Tibial artery (tissue), 4 donors: ENCODE data around the gene ZC3H12A.

Experiments used
- DNase-seq, 2 donors: peaks; one replicate each; pipeline ENCODE4 v3.0.0-alpha.2; 2019
- H3K27ac ChIP-seq, 2 donors: fragments of 200-600 bp; sonication (generic) in 1 of 2; 1 replicate in 1 of 2; 2 replicates in 1 of 2; pipeline ENCODE4 v1.5.1; 2018 to 2019; ENCODE audit warnings: mild to moderate bottlenecking in 1 of 2
- H3K27me3 ChIP-seq, 2 donors: fragments of 200-600 bp; sonication (generic) in 1 of 2; one replicate each; pipeline versions ENCODE4 v1.5.1 to v1.6.0; 2016 to 2019
- H3K36me3 ChIP-seq, 3 donors: fragments of 200-600 bp; sonication (generic) in 2 of 3; one replicate each; pipeline ENCODE4 v1.5.1; 2016 to 2019; ENCODE audit warnings: mild to moderate bottlenecking in 2 of 3
- H3K4me1 ChIP-seq, 4 donors: fragments of 200-600 bp; sonication (generic) in 2 of 4; 1 replicate in 3 of 4; 2 replicates in 1 of 4; pipeline ENCODE4 v1.5.1; 2016 to 2019
- H3K4me3 ChIP-seq, 2 donors: fragments of 200-600 bp; sonication (generic) in 1 of 2; 1 replicate in 1 of 2; 2 replicates in 1 of 2; pipeline ENCODE4 v1.5.1; 2018 to 2019; ENCODE audit warnings: mild to moderate bottlenecking in 2 of 2
- H3K9me3 ChIP-seq, 3 donors: fragments of 200-600 bp; sonication (generic) in 1 of 3; one replicate each; pipeline ENCODE4 v1.5.1; 2016 to 2019
- intact Hi-C: fragments of 100-400 bp; cut with DNase I; formaldehyde crosslinking; loops from one replicate; pipeline ENCODE4 v1.15.0; 2023; ENCODE audit warnings: low total_unique reads
- TF ChIP-seq, protein P1 (sequence below), 2 experiments: fragments of 200-600 bp in 1 of 2; fragments of 450-650 bp in 1 of 2; IDR thresholded peaks; one replicate each; pipeline ENCODE4 v1.5.1; 2017 to 2019; ENCODE audit warnings: antibody characterized with exemption in 2 of 2, mild to moderate bottlenecking in 1 of 2, moderate library complexity in 1 of 2

The ZC3H12A gene

DNA sequence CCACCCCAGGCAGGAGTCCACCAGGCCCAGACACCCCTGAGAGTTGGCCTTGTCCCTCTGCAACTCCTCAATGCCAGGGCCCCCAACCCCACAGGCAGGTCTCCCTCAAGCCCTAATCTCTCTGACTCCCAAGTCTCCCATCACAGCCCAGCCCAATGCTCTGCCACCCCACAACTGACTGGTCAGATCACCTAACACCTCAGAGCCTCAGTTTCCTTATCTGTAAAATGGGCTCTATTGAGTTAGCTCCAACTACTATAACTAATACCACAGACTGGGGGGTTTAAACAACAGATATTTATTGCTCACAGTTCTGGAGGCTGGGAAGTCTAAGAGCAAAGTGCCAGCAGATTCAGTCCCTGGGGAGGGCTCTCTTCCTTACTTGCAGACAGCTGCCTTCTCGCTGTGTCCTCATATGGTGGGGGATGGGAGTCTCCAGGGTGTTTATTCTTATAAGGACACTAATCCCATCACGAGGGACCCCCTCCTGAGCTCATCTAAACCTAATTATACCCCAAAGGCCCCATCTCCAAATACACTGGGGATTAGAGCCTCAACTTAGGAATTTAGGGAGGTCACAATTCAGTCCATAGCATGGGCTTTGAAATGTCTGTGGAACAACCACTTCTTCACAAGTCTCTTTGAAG is 34.9 kb upstream of the ZC3H12A start:
- intact Hi-C loops: loop anchor here (5.0 kb wide), 1 partner anchor 867 kb away; no protein-coding TSS in a partner anchor
- no peak for DNase-seq
- TF ChIP-seq, protein P1, sequence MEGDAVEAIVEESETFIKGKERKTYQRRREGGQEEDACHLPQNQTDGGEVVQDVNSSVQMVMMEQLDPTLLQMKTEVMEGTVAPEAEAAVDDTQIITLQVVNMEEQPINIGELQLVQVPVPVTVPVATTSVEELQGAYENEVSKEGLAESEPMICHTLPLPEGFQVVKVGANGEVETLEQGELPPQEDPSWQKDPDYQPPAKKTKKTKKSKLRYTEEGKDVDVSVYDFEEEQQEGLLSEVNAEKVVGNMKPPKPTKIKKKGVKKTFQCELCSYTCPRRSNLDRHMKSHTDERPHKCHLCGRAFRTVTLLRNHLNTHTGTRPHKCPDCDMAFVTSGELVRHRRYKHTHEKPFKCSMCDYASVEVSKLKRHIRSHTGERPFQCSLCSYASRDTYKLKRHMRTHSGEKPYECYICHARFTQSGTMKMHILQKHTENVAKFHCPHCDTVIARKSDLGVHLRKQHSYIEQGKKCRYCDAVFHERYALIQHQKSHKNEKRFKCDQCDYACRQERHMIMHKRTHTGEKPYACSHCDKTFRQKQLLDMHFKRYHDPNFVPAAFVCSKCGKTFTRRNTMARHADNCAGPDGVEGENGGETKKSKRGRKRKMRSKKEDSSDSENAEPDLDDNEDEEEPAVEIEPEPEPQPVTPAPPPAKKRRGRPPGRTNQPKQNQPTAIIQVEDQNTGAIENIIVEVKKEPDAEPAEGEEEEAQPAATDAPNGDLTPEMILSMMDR (IDR thresholded peaks at IDR 0.05): no peak
- Histone ChIP-seq H3K36me3 (no peaks in the 10 kb centered on the region), H3K4me1 (no peaks in the 10 kb centered on the region), H3K4me3 (no peak overlapping the region), H3K9me3 (no peaks in the 10 kb centered on the region), H3K27me3 (peaks cover 0 to 59% of the 10 kb centered on the region in 2 donors), H3K27ac (no peak overlapping the region)

DNA sequence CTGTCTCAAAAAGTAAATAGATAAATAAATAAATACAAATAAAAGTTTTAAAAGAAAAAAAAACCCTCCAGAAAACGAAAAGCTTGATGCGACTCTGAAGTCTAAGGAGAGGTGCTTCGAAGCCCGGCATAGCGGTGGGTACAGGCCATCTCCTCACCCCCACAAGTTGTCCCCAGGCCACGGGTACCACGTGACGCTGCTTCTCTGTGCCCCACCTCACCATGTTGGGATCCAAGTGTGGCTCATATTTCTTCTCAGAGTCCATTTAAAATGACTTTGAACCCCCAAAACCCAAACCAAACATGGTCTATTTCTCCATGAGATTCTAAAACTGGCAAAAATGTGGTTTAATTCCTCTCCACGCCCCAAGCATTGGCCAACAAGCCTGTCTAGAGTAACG is 32.9 kb upstream of the ZC3H12A start:
- Histone ChIP-seq H3K27ac (no peak overlapping the region), H3K4me1 (no peaks in the 10 kb centered on the region), H3K27me3 (peaks cover 0 to 48% of the 10 kb centered on the region in 2 donors), H3K9me3 (no peaks in the 10 kb centered on the region), H3K36me3 (no peaks in the 10 kb centered on the region), H3K4me3 (no peak overlapping the region)
- DNase-seq: no peak
- intact Hi-C loops: no loop called here
- TF ChIP-seq, protein P1 (IDR thresholded peaks at IDR 0.05): no peak

DNA sequence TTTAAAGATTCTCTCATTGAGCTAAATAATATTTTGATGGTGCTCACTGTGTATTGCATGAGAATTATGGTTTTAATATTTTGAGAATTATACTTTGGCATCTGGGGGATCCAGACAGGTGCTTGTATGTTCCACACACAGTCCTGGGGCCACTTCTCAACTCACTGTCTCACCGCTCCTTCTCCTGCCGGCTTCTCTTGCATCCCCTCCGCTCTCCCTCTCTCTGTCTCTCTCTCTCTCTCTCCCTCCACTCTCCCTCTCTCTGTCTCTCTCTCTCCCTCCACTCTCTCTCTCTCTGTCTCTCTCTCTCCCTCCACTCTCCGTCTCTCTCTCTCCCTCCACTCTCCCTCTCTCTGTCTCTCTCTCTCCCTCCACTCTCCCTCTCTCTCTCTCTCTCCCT is 32.2 kb upstream of the ZC3H12A start:
- no peak overlapping the region for H3K4me3 ChIP-seq
- H3K27ac ChIP-seq: no peak overlapping the region
- no peaks in the 10 kb centered on the region for H3K4me1 ChIP-seq
- H3K9me3 ChIP-seq: no peaks in the 10 kb centered on the region
- TF ChIP-seq, protein P1 (IDR thresholded peaks at IDR 0.05): no peak
- DNase-seq: no peak
- intact Hi-C loops: no loop called here
- H3K27me3 ChIP-seq: peaks cover 0 to 45% of the 10 kb centered on the region in 2 donors
- H3K36me3 ChIP-seq: no peaks in the 10 kb centered on the region

DNA sequence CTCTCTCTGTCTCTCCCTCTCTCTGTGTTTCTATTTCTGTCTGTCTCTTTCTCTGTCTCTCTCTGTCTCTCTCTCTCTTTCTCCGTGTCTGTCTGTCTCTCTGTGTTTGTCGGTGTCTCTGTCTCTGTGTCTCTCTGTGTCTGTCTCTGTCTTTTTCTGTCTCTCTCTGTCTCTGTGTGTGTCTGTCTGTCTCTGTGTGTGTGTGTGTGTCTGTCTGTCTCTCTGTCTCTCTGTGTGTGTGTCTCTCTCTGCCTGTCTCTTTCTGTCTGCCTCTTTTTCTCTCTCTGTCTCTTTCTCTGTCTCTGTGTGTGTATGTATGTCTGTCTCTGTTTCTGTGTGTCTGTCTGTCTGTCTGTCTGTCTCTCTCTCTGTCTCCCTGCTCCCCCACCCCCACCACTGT is 31.7 kb upstream of the ZC3H12A start:
- H3K9me3 ChIP-seq: no peaks in the 10 kb centered on the region
- H3K27me3 ChIP-seq: peaks cover 0 to 44% of the 10 kb centered on the region in 2 donors
- no peaks in the 10 kb centered on the region for H3K4me1 ChIP-seq
- TF ChIP-seq, protein P1 (IDR thresholded peaks at IDR 0.05): no peak
- no peak overlapping the region for H3K27ac ChIP-seq
- DNase-seq: no peak
- H3K36me3 ChIP-seq: no peaks in the 10 kb centered on the region
- H3K4me3 ChIP-seq: no peak overlapping the region
- intact Hi-C loops: no loop called here

DNA sequence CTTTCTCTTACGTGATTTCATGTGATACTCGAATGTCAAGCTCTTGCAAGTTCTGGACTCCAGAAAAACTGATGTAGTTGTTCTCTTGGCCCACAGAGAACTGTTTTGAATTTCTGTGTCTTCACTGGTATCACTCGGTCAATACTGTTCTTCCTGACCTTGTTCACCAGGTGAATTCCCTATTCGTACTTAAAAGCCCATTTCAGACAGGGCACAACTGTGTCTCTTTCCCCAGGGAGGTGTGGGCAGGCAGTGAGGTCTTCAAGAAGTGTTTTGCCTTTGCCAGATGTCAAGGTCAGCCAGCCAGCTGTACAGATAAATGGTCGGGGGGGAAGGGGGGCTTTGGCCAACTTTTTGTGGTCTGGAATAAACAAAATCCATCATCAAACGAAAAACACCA is 27.5 kb upstream of the ZC3H12A start:
- H3K4me1 ChIP-seq: peaks cover 0 to 5% (median 0%) of the 10 kb centered on the region in 4 donors
- DNase-seq: no peak
- TF ChIP-seq, protein P1 (IDR thresholded peaks at IDR 0.05): no peak
- no peak overlapping the region for H3K4me3 ChIP-seq
- H3K36me3 ChIP-seq: no peaks in the 10 kb centered on the region
- H3K27me3 ChIP-seq: peaks cover 0 to 35% of the 10 kb centered on the region in 2 donors
- intact Hi-C loops: no loop called here
- no peaks in the 10 kb centered on the region for H3K9me3 ChIP-seq
- no peak overlapping the region for H3K27ac ChIP-seq
